Sigmoid colon (tissue), 7 donors: ENCODE measurements around the gene RBFOX2. TPM values are rescaled to one million over a fixed set of nuclear protein-coding genes. Genes with fewer than 3 reads are reported as not detected.

Experiments used
- DNase-seq: peaks from one replicate; pipeline ENCODE4 v3.0.0-alpha.2; 2019
- H3K27ac ChIP-seq, 4 donors: fragments of 200-600 bp; sonication (generic); one replicate each; pipeline ENCODE4 v1.5.1; 2016 to 2019; ENCODE audit warnings: mild to moderate bottlenecking in 1 of 4
- H3K27me3 ChIP-seq, 3 donors: fragments of 200-600 bp; sonication (generic); one replicate each; pipeline ENCODE4 v1.5.1; 2019; ENCODE audit warnings: mild to moderate bottlenecking in 1 of 3
- H3K36me3 ChIP-seq, 4 donors: fragments of 200-600 bp; sonication (generic); one replicate each; pipeline ENCODE4 v1.5.1; 2016 to 2019
- H3K4me1 ChIP-seq, 4 donors: fragments of 200-600 bp; sonication (generic); one replicate each; pipeline ENCODE4 v1.5.1; 2017 to 2019
- H3K4me3 ChIP-seq, 4 donors: fragments of 200-600 bp; sonication (generic); one replicate each; pipeline ENCODE4 v1.5.1; 2017 to 2019; ENCODE audit warnings: mild to moderate bottlenecking in 2 of 4, moderate library complexity in 1 of 4
- H3K9me3 ChIP-seq, 4 donors: fragments of 200-600 bp in 3 of 4; sonication (generic) in 3 of 4; one replicate each; pipeline versions ENCODE4 v1.5.1 to v1.6.1; 2013 to 2019
- EP300 ChIP-seq, 4 donors: sonication (generic); formaldehyde crosslinking; IDR thresholded peaks; one replicate each; pipeline ENCODE4 v1.6.1; 2017; ENCODE audit warnings: antibody characterized with exemption in 4 of 4
- POLR2A ChIP-seq, 2 donors: fragments of 450-650 bp; IDR thresholded peaks; one replicate each; pipeline ENCODE4 v1.6.1; 2016; ENCODE audit warnings: antibody characterized with exemption in 2 of 2, mild to moderate bottlenecking in 2 of 2, moderate library complexity in 2 of 2
- POLR2AphosphoS5 ChIP-seq, 4 donors: sonication (generic); formaldehyde crosslinking; IDR thresholded peaks; one replicate each; pipeline ENCODE4 v1.6.1; 2017; ENCODE audit warnings: antibody characterized with exemption in 4 of 4
- WGBS, 2 donors: extraction: QIAGEN DNeasy Blood & Tissue Kit; methylation state at CpG; one replicate each; pipeline ENCODE4 v1.1.7; 2013; 5-methylcytosine and 5-hydroxymethylcytosine counted together
- intact Hi-C: fragments of 100-400 bp; cut with DNase I; formaldehyde crosslinking; loops from one replicate; pipeline ENCODE4 v1.15.1; 2023
- polyA plus RNA-seq, 3 donors: library from polyadenylated mRNA; stranded (reverse); fragments of 200-250 nt; gene quantifications; one replicate each; pipeline ENCODE4 v1.2.3, GENCODE V29; 2013
- total RNA-seq, 4 donors: library from RNA; depleted of rRNA; stranded (reverse); fragments of >200 nt; gene quantifications; one replicate each; pipeline ENCODE4 v1.1.0, GENCODE V29; 2016
- TF ChIP-seq, protein P1 (sequence below), 4 experiments: fragments of 450-650 bp in 3 of 4; fragments of 200-600 bp in 1 of 4; IDR thresholded peaks; one replicate each; pipeline ENCODE4 v1.5.1; 2016 to 2019; ENCODE audit warnings: antibody characterized with exemption in 4 of 4, mild to moderate bottlenecking in 3 of 4, moderate library complexity in 2 of 4
- donor health status: healthy with polysubstance abuse.
- donor health status: Bipolar disorder and iron deficiency.
- donor health status: healthy.

RBFOX2 gene
- total and polyA plus RNA-seq, 7 donors: 11.6 to 164 (median 138) TPM

GRCh38 chr22:35978201-35978600 is 50.4 kb downstream of the RBFOX2 start:
- Histone ChIP-seq H3K4me1 (peaks cover 0 to 61% (median 39%) of the 10 kb centered on the region in 4 donors), H3K27me3 (no peaks in the 10 kb centered on the region), H3K27ac (no peak overlapping the region), H3K4me3 (no peak overlapping the region), H3K36me3 (no peaks in the 10 kb centered on the region), H3K9me3 (no peaks in the 10 kb centered on the region)
- 93 to 94% methylated on average over 1 of the region's 1 CpG for WGBS, 2 donors
- no peak for DNase-seq
- TF ChIP-seq EP300 (IDR thresholded peaks at IDR 0.05) (no peak), POLR2A (IDR thresholded peaks at IDR 0.05) (no peak), POLR2AphosphoS5 (IDR thresholded peaks at IDR 0.05) (no peak)
- TF ChIP-seq, protein P1, sequence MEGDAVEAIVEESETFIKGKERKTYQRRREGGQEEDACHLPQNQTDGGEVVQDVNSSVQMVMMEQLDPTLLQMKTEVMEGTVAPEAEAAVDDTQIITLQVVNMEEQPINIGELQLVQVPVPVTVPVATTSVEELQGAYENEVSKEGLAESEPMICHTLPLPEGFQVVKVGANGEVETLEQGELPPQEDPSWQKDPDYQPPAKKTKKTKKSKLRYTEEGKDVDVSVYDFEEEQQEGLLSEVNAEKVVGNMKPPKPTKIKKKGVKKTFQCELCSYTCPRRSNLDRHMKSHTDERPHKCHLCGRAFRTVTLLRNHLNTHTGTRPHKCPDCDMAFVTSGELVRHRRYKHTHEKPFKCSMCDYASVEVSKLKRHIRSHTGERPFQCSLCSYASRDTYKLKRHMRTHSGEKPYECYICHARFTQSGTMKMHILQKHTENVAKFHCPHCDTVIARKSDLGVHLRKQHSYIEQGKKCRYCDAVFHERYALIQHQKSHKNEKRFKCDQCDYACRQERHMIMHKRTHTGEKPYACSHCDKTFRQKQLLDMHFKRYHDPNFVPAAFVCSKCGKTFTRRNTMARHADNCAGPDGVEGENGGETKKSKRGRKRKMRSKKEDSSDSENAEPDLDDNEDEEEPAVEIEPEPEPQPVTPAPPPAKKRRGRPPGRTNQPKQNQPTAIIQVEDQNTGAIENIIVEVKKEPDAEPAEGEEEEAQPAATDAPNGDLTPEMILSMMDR (IDR thresholded peaks at IDR 0.05): no peak
- intact Hi-C loops: no loop called here

DNA sequence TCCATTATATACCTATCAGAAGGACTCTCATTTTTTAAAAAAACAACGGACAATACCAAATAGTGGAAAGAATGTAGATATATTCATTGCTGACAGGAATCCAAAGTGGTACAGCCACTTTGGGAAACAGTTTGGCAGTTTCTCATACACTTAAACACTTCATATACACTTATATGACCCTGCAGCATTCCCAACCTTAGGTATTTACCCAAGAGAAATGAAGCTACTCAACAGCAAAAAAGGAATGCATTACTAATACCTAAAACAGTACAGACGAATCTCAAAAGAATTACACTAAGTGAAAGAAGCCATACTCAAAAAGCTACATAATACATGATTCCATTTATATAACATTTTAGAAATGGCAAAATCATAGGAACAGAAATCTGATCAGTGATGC is 51.5 kb downstream of the RBFOX2 start:
- TF ChIP-seq, protein P1 (IDR thresholded peaks at IDR 0.05): no peak
- TF ChIP-seq EP300 (IDR thresholded peaks at IDR 0.05): no peak
- TF ChIP-seq POLR2AphosphoS5 (IDR thresholded peaks at IDR 0.05): no peak
- no peak for TF ChIP-seq POLR2A (IDR thresholded peaks at IDR 0.05)
- no peak overlapping the region for H3K4me3 ChIP-seq
- H3K4me1 ChIP-seq: peaks cover 0 to 61% (median 42%) of the 10 kb centered on the region in 4 donors
- H3K27ac ChIP-seq: no peak overlapping the region
- H3K36me3 ChIP-seq: no peaks in the 10 kb centered on the region
- no peak for DNase-seq
- H3K27me3 ChIP-seq: no peaks in the 10 kb centered on the region
- intact Hi-C loops: no loop called here
- H3K9me3 ChIP-seq: no peaks in the 10 kb centered on the region
- 83 to 88% methylated on average over 2 of the region's 2 CpGs for WGBS, 2 donors

GRCh38 chr22:35973388-35973787 is 55.2 kb downstream of the RBFOX2 start:
- Histone ChIP-seq H3K4me1 (peaks cover 0 to 84% (median 56%) of the 10 kb centered on the region in 4 donors), H3K4me3 (no peak overlapping the region), H3K27ac (peak overlapping the region; percentile 83 to 89 (median 84)), H3K9me3 (no peaks in the 10 kb centered on the region), H3K27me3 (no peaks in the 10 kb centered on the region), H3K36me3 (no peaks in the 10 kb centered on the region)
- intact Hi-C loops: loop anchor here (5.0 kb wide), 1 partner anchor 54 kb away; the partner anchor contains the start of gene RBFOX2
- no peak for DNase-seq
- WGBS, 2 donors: 95 to 96% methylated on average over 1 of the region's 1 CpG
- TF ChIP-seq POLR2A (IDR thresholded peaks at IDR 0.05) (no peak), EP300 (IDR thresholded peaks at IDR 0.05) (no peak), POLR2AphosphoS5 (IDR thresholded peaks at IDR 0.05) (no peak)
- TF ChIP-seq, protein P1 (IDR thresholded peaks at IDR 0.05): no peak

GRCh38 chr22:35972559-35972958 is 56.1 kb downstream of the RBFOX2 start:
- H3K4me1 ChIP-seq: peaks cover 0 to 89% (median 56%) of the 10 kb centered on the region in 4 donors
- intact Hi-C loops: loop anchor here (5.0 kb wide), 1 partner anchor 55 kb away; the partner anchor contains the start of gene RBFOX2
- no peaks in the 10 kb centered on the region for H3K27me3 ChIP-seq
- no peak overlapping the region for H3K4me3 ChIP-seq
- no peaks in the 10 kb centered on the region for H3K9me3 ChIP-seq
- peak overlapping the region; percentile 83 to 89 (median 84) for H3K27ac ChIP-seq
- no peak for DNase-seq
- no peaks in the 10 kb centered on the region for H3K36me3 ChIP-seq
- 19 to 51% methylated on average over 1 of the region's 1 CpG for WGBS, 2 donors
- TF ChIP-seq EP300 (IDR thresholded peaks at IDR 0.05): peak in 1 of 4 donors; percentile 3
- peak in 3 of 4 donors; percentile 54 to 67 (median 62) for TF ChIP-seq POLR2AphosphoS5 (IDR thresholded peaks at IDR 0.05)
- TF ChIP-seq, protein P1 (IDR thresholded peaks at IDR 0.05): no peak
- no peak for TF ChIP-seq POLR2A (IDR thresholded peaks at IDR 0.05)
